H54 (cell line): ENCODE data around the gene KLHL18.

Experiments
- DNase-seq: peaks from one replicate; pipeline ENCODE4 v3.0.0; 2011; ENCODE audit warnings: low spot score, mixed read lengths; ENCODE audit not compliant: insufficient read length
- FAIRE-seq: peaks from 3 replicates; lab custom pipeline; 2011; peaks lifted over from hg19 to GRCh38; lab: Jason Lieb, UNC
- POLR2A ChIP-seq: IDR thresholded peaks from 2 replicates; pipeline ENCODE4 v1.6.1; 2011; ENCODE audit warnings: low read depth, mild to moderate bottlenecking, low read length

KLHL18 gene

DNA sequence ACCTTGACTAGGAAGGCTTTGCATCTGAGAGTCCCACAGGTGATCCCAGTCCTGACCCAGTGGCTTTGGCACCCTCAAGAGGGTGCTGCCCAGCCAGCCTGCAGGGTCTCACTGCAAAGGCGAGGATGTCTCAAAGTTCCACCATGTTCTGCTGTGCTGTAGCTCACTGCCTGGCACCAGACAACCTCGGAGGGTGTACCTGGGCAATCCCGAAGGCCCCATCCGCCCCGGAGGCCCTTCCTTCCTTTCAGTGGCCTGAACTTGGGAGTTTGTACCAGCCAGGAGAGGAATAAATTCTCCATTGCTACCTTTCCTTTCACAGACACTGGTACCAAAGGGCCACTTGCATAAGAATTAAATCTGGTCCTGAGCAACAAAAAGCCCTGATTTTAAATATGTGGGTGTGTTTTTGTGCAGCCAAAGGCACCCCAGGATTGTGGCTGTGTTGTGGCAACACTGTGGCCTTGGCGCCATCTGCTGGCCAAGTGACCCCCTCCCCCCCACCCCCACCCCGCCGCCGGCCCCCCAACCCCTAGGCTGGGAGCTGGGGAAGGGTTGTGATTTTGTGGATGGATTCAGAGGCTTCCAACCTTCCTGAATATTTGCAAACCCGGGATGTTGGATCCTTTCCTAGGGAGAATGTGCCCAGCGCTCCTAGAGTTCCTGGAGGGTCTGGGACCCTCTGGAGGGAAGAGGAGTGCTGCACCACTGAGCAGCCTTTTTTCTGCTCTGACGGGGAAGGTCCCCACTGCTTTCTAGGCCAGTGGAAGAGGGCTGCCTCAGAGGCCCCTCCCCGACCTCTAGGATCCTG, 88.3 kb downstream of the KLHL18 start:
- no peak for TF ChIP-seq POLR2A
- FAIRE-seq (no peak), DNase-seq (no peak)

DNA sequence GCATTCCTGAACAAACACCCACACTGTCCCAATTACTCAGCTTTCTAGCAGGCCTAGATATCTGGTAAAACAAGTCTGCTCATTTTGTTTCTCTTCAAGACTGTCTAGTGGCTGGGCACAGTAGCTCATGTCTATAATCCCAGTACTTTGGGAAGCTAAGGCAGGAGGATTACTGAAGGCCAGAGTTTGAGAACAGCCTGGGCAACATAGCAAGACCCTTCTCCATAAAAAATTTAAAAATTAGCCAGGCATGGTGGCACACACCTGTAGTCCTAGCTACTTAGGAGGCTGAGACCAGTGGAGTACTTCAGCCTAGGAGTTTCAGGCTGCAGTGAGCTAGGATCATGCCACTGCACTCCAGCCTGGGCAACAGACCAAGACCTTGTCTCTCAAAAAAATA, 91.8 kb downstream of the KLHL18 start:
- FAIRE-seq: no peak
- TF ChIP-seq POLR2A: no peak
- DNase-seq: no peak

DNA sequence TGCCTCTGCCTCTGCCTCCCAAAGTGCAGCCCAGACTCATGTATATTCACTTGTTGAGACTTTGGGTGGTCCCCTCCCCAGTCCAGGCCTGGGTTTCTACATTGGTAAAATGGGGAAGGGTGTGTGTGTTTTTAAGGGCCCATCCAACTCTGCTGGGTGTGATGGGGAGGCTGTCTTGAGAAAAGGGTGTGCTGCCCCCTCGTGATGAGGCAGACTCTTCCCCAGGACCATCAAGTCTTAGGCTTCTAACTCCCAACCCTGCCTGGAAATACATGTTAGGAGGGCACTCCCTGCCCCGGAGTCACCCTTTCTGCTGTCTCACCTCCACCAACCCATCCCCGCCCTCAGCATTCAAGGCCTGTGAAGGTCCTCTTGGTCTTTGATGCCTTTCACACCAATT, 93.6 kb downstream of the KLHL18 start:
- no peak for FAIRE-seq
- no peak for TF ChIP-seq POLR2A
- DNase-seq: no peak

DNA sequence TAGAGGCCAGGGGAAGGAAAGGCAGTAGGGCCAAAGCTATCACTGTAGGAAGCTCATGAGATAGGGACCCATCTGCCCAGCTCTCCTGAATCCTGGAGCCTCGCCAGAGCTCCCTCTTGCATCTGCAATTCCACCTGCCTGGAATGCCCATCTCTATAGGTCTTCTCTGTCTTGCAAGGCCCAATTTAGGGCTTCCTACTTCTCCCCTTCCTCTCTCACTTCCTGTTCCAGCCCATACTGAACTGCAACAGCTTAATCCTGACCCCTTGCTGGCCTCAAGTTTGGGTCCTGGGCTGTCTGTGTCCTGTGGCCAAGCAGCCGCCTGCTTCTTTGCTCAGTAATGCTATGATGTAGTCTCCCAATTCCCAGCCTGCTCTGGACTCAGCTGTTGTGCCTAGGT, 94.4 kb downstream of the KLHL18 start:
- TF ChIP-seq POLR2A: no peak
- no peak for DNase-seq
- no peak for FAIRE-seq

DNA sequence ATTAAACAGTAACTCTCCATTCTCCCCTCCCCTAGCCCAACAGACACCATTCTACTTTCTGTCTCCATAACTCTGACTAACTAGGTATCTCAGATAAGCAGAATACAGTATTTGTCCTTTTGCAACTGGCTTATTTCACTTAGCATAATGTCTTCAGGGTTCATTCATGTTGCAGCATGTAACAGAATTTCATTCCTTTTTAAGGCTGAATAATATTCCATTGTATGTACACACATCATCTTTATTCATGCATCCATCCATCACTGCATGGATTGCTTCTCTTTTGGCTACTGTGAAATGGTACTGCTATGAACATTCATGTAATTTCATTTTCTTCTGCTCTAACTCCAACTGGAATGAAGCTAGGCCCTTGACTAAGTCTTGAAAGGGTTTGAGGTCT, 96.1 kb downstream of the KLHL18 start:
- FAIRE-seq (no peak), DNase-seq (no peak)
- TF ChIP-seq POLR2A: no peak

DNA sequence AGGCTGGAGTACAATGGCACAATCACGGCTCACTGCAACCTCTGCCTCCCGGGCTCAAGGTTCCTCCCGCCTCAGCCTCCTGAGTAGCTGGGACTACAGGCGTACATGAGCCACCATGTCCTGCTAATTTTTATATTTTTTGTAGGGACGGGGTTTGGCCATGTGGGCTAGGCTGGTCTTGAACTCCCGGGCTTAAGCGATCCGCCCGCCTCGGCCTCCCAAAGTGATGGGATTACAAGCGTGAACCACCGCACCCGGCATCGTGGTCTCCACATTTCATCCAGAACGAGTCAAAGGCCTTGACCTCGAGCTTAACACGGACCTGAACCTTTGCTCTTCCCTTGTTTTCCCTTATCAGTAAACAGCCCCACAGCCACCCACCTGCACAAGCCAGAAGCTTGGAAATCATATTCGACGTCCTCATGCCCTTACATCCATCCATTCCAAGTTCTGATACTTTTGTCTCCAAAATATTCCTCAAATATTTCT, 96.7 kb downstream of the KLHL18 start:
- TF ChIP-seq POLR2A: no peak
- FAIRE-seq (no peak), DNase-seq (no peak)

DNA sequence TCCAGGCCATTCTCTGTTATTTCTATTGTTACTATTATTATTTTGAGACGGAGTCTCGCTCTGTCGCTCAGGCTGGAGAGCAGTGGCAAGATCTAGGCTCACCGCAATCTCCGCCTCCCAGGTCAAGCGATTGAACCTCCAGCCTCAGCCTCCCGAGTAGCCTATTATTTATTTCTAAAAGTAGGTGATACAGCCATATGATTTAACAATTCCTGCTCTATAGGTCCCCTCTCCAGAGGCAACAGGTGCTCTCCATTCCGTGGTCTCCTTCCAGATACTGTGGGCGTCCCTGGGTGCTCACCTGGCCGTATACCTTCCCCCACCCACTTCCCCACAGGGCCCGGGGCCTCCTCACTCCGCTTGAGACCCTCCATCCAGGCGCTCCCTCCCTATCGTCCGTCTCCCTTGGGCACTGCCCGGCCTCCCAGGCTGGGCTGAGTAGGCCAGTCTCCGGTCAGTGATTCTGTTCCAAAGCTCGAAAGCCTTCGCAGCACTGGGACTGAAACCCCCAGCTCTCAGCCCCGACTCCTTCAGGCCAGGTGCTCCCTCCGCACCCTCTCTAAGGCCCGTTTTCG, 97.4 kb downstream of the KLHL18 start:
- no peak for DNase-seq
- FAIRE-seq: no peak
- TF ChIP-seq POLR2A: no peak

DNA sequence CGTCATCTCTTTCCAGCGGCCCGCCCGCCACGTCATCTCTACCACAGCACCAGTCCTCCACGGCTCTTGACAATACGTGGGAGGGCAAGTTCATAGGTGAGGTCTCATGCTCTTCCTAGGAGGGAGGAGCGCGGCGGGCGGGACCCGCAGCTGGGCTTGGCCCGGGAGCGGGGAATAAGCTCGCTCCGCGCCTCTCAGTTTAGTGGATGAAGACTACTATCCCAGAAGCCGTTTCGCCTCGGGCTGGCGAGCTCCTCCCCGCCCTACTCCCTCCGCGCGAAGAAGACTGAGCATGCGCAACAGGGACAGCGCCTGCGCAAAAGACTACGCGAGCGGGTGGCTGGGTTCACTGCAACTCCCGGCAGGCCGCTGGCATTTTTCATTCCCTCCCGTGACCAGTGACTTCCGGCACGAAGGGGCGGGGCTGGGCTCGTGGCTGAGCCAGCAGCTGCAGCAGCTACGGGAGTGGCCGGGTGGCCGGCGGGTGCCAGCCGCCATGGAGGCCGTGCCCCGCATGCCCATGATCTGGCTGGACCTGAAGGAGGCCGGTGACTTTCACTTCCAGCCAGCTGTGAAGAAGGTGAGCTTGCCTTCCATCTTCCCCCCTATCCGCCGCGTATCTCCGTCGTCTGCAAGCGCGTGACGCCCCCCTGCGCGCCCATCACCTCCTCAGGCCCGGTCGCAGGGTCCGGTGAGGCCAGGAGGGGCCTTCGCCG, 98.0 kb downstream of the KLHL18 start, which contains the start of gene PTPN23:
Gene PTPN23 (plus strand): TSS at position 421 of the 716 bp plus-strand sequence. CDS start 76 bp downstream, at position 497.
- FAIRE-seq: peak; percentile 62
- peak; percentile 92 for TF ChIP-seq POLR2A
- peak; percentile 97 for DNase-seq

DNA sequence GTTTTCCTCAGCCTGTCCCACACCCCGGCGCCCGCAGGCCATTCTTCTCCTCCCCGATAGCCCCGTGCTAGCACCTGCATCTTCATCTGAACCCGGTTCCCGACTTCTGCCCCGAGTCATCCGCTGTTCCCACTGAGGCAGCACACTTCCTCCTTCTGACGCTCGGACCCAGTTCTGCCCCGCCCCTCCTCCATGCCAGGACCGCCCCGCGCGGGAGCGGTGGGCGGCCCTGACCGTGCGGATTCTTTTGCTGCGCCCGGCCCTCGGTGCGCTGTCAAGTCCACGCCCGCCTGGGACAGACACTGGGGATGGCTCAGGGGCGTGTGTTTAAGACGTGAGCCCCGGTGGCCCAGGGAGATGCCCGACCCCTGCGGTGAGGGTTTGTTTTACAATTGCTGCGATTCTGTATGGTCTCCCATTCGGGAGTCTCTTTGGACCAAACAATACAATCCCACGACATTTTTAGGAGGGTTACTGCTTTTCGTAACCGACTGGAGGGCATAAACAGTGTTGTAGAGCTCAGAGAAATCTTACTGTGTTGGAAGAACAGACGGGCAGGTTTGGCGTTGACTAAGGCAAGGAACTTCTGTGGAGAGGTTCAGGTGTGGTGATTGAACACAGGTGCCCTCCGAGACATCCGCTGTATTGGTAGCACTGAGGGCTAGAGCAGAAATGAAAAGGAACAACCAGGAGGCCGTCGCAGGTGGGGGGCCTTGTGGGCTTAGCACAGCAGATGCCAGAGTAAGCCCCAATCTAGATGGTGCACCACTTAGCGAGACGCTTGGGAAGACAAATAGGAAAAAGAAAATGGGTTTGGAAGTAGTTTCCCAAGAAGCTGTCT, 98.8 kb downstream of the KLHL18 start:
- FAIRE-seq: no peak
- 0 out of 2 replicates have a peak, but pooled peaks have one; percentile 21 for TF ChIP-seq POLR2A
- DNase-seq: peak; percentile 86

DNA sequence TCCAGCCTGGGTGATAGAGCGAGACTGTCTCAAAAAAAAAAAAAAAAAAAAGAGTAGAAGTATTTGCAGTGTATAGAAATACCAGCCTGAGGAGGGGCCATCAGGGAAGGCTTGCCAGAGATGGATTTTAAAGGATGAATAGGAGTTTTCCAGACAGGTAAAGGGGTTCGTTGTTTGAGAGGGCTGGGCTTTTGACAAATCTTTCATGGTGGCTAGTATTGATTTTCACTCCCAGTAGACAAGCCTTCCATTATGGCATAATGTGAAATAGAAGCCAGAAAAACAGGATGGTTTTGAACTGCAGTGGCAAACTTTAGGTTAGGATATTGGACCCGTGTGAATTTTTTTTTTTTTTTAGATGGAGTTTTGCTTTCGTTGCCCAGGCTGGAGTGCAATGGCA, 101.7 kb downstream of the KLHL18 start:
- FAIRE-seq (no peak), DNase-seq (no peak)
- no peak for TF ChIP-seq POLR2A

DNA sequence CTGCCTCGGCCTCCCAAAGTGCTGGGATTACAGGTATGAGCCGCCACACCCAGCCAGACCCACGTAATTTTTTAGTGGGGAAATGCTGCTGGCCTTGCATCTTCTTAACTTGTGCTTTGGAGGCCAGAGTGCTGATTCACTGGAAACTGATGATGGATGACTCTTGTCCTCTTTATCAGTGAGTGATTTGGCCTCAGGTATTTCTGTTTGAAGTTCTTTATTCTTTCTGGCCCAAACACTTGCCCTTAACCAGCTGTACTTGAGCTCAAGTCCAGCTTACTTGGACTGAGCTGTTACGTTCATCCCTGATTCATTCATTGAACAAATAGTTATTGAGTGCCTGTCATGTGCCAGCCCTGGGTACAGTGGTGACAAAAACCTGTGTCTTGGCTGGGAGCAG, 102.3 kb downstream of the KLHL18 start:
- DNase-seq (no peak), FAIRE-seq (no peak)
- TF ChIP-seq POLR2A: no peak

DNA sequence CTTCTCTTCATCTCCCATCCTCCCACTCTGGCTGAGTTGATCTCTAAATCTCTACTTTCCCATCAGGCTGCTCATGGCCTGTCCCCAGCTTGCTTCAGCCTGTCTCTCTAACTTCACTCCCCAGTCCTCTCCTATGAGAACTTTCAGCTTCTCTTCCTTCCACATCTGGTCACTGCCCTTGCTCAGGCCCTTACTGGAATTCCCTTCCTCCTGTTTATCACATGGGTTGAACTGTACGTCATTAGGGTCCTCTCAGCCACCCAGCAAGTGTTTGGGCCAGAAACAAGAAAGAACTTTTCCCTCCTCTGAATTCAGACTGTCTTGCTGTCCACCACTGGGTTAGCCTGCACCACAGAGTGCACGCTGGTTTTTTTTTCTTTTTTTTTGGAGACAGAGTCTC, 103.1 kb downstream of the KLHL18 start:
- no peak for TF ChIP-seq POLR2A
- FAIRE-seq (no peak), DNase-seq (no peak)

DNA sequence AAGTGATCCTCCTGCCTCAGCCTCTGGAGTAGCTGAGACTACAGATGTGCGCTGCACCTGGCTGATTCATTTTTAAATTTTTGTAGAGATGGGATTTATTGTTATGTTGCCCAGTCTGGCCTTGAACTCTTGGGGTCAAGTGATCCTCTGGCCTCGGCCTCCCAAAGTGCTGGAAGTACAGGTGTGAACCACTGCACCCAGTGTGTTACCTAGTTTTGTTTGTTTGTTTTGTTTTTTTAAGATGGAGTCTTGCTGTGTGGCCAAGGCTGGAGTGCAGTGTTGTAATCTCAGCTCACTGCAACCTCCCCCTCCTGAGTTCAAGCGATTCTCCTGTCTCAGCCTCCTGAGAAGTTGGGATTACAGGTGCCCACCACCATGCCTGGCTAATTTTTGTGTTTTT, 110.2 kb downstream of the KLHL18 start:
- FAIRE-seq (no peak), DNase-seq (no peak)
- TF ChIP-seq POLR2A: no peak
